Loucy (cell line): Measurements from ENCODE around the gene ETS2.

ENCODE experiments used
- CTCF ChIP-seq: fragments of 200-600 bp; sonication (generic); conservative IDR thresholded peaks from 2 replicates; pipeline ENCODE4 v1.5.1; 2014; ENCODE audit warnings: mild to moderate bottlenecking, antibody characterized with exemption, low read length
- EZH2phosphoT487 ChIP-seq: fragments of 200-600 bp; IDR thresholded peaks from 2 replicates; pipeline ENCODE4 v1.6.1; 2018; ENCODE audit warnings: antibody characterized with exemption, mild to moderate bottlenecking, moderate library complexity, borderline replicate concordance

GRCh38 chr21:38806942-38807284, 1.2 kb downstream of the ETS2 start:
- TF ChIP-seq CTCF (no peak), EZH2phosphoT487 (no peak)
